A673 (cell line): ENCODE measurements around the gene ZNF625.
A peak's percentile ranks its signal among the peaks of the same experiment; 100 is the strongest.

Experiments used
- EZH2 ChIP-seq: fragments of 200-600 bp; sonication (generic); IDR thresholded peaks from 2 replicates; pipeline ENCODE4 v1.6.1; 2017; ENCODE audit warnings: borderline replicate concordance, low read depth, mild to moderate bottlenecking, mixed read lengths, antibody characterized with exemption, low read length; ENCODE audit not compliant: poor library complexity, severe bottlenecking
- TF ChIP-seq, protein P1 (sequence below): fragments of 300-800, 200-600 bp; sonication (generic); conservative IDR thresholded peaks from 2 replicates; pipeline ENCODE4 v1.5.1; 2017; ENCODE audit warnings: low read depth, mild to moderate bottlenecking, antibody characterized with exemption, low read length, moderate library complexity, mixed read lengths

DNA sequence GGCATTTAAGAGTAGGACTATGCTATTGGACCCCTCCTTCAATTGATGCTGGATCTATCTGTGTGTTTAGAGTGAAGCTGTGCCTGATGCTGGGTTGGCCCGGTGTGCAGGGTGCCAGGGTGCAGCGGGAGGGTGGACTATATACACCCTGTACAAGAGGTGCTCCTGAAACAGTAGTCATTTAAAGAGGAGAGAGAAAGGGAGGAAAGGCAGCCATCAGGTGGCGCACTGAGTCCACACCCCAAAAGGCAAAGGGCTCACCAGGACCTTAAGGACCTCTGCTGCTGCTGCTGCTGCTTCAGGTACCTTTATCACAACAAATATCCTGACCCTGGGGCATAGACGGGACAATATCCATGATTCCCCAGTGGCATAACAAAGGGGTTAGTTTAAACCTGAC lies 45.7 kb upstream of the ZNF625 start:
- TF ChIP-seq, protein P1, sequence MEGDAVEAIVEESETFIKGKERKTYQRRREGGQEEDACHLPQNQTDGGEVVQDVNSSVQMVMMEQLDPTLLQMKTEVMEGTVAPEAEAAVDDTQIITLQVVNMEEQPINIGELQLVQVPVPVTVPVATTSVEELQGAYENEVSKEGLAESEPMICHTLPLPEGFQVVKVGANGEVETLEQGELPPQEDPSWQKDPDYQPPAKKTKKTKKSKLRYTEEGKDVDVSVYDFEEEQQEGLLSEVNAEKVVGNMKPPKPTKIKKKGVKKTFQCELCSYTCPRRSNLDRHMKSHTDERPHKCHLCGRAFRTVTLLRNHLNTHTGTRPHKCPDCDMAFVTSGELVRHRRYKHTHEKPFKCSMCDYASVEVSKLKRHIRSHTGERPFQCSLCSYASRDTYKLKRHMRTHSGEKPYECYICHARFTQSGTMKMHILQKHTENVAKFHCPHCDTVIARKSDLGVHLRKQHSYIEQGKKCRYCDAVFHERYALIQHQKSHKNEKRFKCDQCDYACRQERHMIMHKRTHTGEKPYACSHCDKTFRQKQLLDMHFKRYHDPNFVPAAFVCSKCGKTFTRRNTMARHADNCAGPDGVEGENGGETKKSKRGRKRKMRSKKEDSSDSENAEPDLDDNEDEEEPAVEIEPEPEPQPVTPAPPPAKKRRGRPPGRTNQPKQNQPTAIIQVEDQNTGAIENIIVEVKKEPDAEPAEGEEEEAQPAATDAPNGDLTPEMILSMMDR, result peak; percentile 41; the same call in 1 of the 2 replicates
- TF ChIP-seq EZH2, result no peak
